DND-41 (cell line): ENCODE data around the gene SLC30A5.

ENCODE experiments used
- CTCF ChIP-seq: IDR thresholded peaks from 2 replicates; pipeline ENCODE4 v1.5.1; 2012; ENCODE audit warnings: borderline replicate concordance, low read length, moderate library complexity, mild to moderate bottlenecking; ENCODE audit not compliant: poor library complexity, severe bottlenecking; ENCODE audit errors: extremely low read depth
- EZH2 ChIP-seq: IDR thresholded peaks from 3 replicates; pipeline ENCODE4 v1.6.1; 2012; ENCODE audit warnings: borderline replicate concordance, low read depth, mild to moderate bottlenecking, moderate library complexity, low read length, inconsistent platforms; ENCODE audit not compliant: severe bottlenecking

- no peak for TF ChIP-seq CTCF
- no peak for TF ChIP-seq EZH2
Observed at GRCh38 chr5:69090158-69090557, 3.7 kb upstream of the SLC30A5 start.
